NCI-H2227 (cell line): ENCODE results near the gene PLK3.
"Not testable (repeated sequence)": the region's sequence is repeated elsewhere in the genome, so short reads cannot be mapped to it uniquely, and the experiment has no call there.

Experiments
- DNase-seq: peaks from one replicate; lab custom pipeline; 2025; ENCODE audit not compliant: unreplicated experiment; lab: John Stamatoyannopoulos, UW

The PLK3 gene

DNA sequence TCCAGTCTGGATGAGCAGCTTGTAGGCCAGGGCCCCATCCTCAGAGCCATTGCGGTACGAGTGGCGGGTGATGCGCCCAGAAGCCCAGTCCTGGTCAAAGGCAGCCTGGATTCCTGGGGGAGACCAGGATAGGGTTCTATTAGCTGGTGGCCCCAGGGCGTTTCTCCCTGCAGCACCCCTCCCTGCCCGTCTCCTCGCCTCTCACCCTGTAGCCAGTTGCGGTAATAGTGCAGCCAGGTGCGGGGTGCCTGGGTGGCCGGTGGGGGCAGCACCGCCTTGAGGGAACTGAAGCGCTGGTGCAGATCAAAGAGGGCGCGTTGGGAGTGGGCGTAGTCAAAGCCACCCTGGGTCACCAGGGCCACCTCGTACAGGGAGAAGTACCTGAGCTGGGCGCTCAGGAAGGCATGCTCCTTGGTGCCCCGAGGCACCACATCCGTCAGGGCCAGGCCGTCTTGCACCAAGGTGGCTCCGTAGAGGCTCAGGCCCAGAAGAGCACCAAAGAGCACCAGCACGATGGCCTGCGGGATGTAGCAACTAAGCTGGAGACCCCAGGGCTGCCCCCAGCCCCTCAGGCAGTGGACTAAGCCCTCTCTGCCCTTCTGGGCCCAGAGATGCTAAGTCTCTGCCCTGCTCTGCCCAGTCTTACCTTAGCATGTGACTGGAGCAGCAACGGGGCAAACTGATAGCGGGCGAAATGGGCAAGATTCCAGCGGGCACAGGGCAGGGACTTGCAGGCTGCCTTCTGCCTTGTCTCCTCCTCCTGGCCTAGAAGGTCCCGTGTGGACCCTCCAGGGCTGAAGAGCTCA lies 27.2 kb downstream of the PLK3 start:
- no peak for DNase-seq

DNA sequence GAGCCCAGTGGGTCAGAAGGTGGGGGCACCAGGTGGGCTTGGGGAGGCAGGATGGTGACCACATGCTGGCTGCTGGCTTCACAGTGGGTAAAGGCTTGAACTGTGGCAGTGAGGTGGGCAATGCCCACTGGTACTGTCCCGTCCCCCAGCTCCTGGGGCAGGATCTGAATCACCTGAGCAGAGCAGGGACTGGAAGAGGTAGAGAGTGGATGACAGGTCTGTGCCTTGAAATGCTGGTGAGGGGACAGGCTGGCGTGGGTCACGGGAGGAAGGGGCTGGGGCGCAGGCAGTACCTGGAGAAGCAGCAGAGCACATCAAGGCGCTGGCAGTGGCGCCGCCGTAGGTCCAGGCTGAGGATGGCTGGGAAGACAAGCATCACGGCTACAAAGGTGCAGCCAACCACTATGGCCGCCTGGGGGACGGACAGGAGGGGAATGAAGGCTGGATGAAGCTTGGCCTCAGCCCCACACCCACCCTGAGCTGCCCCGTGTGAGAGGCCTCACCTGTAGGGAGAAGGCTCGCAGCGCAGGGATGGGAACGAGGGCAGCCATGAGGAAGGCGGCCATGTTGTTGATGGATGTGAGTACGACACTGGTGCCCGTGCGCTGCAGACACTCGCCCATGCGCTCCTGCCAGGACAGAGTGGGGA lies 27.9 kb downstream of the PLK3 start:
- no peak for DNase-seq

DNA sequence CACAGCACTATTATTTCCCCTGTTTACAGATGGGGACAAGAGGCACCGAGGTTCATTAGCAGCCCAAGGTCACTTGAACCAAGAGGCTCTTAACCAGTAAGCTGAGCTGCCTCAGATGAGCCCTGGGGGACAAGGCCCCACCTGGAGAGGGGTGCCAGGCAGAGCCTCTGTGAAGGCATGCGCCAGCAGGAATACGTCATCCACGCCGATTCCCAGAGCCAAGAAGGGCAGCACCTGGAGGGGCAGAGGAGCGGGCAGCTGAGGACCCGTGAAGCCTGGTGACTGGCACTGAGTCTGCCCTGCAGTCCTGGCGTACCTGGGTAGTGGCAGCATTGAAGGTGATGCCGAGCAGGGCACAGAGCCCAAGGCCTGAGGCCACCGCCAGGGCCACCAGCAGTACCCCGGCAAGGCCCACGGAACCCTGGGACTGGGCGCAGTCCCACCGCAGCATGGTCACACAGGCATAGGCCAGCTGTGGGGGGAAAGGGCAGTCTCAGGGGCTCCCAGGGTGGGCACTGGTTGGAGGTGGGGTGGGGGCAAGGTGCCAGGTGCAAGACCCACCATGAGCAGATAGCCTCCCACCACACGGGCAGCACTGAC lies 28.8 kb downstream of the PLK3 start:
- no peak for DNase-seq

DNA sequence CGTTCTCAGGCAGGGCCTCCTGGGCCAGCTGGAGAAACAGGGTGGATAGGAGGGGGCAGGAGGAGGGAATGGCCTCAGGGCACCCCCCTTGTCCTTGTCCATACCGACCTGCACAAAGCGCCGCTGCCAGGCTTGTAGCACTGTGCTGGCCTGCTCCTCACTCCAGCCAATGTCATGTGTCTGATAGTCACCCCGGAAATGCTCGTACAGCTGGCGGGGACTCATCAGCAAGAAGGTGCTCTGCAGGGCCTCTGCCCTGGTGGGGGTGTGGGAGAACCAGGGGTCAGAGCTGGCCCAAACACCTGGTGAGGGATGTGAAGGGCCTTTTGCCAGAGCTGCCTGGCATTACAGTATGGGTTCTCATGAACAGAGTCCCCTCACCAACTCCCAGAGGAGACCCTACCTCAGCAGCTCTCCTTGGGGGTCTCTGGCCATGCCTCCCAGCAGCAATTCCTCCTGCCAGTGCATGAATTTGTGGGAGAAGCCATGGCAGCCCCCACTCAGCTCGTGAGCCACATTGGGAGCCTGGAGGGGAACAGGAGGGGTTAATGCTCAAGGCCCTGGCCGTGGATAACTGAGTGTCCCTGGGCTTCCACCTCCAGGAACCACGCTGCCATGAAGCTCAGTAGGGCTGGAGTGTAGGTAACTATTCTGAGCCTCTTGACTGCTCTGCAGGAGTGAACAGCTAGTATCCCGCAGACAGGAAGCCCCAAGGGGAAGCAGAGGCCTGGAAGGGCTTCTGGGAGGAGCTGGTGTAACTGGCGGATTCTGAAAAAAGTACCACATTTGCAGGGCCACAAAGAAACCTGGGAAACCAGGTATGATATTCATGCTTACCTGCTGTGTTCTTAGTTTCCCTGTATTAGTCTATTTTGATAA lies 29.6 kb downstream of the PLK3 start:
- no peak for DNase-seq

DNA sequence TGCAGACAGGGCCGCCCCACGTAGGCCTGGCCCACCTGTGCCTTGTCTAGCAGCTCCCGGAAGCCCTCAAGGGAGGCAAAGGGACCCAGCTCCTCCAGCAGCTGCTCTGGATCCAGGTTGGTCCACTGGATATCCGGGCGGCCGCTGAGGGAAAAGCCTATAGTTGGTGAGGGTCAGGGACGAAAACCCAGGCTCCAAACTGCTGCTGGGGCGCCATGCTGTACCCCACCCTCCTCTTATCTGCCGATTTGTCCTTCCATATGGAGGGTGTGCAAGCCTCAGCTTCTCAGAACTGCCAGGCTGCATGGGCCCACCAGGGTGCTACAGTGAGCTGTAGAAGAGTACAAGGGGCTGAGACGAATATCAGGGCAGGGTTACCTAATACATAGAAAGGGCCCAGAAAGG lies 30.7 kb downstream of the PLK3 start:
- DNase-seq: no peak

DNA sequence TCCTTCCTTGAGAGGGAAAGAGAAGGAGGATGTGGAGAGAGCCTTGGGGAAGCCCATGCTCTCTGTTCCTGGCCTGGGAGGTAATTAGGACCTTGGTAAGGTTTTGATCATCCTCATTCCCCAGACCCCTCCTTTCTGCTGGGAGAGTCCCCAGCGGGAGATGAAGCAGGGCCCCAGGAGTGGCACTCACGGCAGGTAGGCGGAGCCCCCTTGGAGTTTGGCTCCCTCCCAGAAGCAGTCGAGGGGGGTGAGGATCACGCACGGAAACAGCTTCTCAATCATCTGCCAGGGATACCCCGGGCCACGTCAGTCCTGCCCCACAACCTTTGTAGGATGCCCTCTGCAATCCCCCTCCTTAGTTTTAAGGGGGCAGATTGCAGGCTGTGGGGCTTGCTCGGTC lies 31.3 kb downstream of the PLK3 start:
- DNase-seq: peak; percentile 32

DNA sequence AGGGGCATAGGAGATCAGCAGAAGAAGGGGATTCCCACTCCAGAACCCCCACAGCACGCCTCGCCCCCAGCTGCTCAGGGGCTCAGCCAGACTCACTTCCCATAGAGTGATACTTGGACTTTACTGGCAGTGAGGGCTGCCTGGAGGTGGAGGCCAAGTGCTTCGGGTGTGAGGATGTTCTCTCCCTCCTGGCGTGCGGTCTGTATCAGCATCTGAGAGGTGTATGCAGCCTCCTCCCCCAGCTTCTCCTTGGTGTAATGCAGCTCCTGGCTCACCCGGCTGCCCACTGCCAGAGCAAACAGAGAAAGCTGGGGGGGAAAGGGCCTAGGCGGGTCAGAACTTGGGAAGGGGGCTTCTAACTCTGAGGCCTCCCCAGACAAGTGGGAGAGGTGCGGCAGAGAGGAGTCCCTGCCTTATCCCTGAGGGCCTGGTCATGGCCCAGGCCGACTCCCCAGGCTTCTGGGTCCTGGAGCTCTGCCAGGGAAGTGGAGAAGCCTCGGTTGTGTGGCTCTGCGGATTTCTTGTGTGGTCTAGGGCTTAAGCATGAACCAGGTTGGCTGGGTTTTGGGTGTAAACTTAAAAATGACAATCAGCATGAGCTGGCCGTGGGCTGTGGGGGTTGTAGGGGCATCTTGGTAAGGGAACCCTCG lies 32.0 kb downstream of the PLK3 start:
- DNase-seq: no peak

DNA sequence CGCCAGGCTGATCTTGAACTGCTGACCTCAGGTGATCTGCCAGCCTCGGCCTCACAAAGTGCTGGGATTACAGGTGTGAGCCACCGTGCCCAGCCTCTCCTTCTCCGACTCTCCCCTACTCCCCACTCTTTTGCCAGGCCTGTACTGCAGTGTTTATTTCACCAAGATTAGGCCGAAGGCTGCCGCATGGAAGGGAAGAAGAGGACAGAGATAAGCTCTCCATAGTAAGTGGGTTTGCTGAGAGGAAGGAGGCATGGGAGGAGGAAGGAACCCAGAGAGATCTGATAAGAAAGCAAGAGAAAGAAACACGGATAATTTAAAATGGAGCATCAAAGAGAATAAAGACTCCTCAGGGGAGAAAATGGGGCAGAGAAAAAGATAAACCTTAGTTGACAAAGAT lies 34.2 kb downstream of the PLK3 start:
- no peak for DNase-seq

DNA sequence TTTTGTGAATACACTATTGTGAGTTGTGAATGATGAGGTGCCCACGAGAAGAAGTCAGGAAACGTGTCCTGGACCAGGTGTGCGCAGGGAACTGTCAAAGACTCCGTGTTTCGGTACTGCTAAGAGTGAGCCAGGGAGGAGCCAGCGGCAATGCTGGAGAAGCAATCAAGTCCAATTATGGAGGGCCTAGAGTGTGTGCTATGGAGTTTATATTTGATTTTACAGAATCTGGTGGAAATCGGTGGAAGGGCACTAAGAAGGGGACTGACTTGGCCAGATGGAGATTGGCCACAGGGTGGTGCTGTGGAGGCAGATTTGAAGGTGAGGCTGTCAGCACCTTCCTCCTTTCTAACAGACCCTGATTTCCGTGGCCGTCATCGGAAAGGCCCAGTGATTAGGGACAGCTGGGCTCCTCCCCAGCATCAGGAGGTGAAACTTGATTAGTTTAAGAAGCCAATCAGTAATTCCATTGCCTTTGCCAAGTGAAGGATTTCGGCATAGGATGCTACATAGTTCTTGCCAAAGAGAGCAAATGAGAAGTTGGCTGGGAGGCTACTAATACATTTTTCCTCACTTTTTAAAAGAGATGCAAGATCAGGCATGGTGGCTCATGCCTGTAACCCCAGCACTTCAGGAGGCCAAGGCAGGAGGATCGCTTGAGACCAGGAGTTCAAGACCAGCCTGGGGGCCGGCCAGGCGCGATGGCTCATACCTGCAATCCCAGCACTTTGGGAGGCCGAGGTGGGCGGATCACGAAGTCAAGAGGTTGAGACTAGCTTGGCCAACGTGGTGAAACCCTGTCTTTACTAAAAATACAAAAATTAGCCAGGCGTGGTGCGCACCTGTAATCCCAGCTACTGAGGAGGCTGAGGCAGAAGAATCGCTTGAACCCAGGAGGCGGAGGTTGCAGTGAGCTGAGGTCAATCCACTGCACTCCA lies 35.8 kb downstream of the PLK3 start:
- peak; percentile 82 for DNase-seq

DNA sequence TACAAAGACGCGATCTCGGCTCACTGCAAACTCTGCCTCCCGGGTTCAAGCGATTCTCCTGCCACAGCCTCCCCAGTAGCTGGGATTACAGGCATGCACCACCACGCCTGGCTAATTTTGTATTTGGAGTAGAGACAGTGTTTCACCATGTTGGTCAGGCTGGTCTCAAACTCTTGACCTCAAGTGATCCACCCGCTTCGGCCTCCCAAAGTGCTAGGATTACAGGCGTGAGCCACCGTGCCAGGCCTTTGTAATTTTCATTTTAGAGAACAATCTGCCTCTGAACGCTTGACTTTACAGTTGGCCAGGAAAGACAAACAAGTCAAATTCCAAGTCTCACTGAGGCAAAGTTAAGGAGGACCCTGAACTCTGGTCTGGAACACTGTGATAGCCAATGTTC lies 38.1 kb downstream of the PLK3 start:
- not testable (repeated sequence) for DNase-seq

DNA sequence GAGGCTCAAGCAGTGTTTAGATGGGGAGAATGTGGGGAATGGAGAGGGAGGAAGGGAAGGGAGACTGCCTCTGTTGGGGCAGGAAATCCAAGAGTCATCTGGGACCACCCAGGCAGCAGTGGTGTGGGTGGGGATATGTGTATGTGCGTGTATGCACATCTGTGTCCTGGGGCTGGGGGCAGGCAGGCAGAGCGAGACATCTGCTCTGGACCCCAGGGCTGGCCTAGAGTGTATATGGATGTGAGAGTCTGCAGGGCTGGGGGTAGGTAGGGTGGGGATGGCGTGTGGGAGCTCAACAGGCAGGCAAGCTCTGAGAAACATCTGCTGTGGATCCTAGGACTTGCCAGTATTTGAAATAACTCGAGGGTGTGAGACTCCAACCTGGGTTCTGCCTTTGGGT lies 39.4 kb downstream of the PLK3 start:
- DNase-seq: no peak

DNA sequence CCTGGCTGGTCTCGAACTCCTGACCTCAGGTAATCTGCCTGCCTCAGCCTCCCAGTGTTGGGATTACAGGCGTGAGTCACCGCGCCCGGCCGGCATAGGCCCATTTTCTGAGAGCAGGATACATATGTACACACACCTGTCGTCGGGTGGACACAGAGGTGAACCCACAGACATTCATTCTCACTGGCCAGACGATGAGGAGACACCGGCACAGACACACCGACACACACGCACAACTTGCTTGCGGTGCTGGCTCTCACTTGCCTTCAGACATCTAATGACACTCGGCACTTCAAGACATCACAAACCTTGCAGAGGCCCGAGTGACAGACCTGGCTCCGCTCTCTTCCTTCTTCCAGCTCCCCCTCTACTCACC lies 42.3 kb downstream of the PLK3 start:
- DNase-seq: peak; percentile 53

DNA sequence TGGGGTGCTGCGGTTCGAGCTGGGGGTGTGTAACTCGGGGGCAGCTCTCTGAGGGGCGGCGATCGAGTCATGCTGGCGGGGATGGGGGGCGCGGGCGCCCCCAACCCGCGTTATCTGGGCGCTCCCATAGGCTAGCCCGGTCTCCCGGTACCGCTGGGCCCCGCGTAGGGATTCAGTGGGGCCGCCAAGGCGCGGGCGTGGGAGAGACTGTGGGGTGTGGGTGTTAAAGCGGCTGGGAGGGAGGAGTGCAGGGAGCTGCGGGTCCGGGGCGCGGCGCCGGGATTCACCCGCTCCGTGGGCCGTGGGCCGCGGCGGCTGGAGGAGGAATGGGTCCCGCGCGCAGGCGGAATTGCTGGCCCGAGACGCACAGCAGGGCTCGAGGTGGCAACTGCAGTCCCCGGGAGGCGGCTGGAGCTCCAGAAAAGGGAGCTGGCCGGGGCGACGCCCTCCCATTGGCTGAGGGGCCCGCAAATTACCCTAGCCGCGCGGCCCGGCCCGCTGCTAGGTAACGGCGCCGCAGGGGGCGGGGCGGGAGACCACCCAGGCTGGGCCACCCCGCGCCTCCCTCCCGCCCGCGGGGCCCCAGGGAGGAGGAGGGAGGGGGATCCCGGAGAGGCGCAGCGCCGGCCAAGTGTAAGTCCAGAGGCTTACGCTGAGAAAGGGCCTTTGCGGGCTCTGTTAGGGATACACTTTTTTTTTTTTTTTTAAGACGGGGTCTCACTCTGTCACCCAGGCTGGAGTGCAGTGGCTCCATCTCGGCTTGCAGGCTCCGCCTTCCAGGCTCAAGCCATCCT lies 42.9 kb downstream of the PLK3 start, which contains the start of gene PTCH2:
TSS of gene PTCH2 (minus strand) at position 392 of the 794 bp plus-strand sequence. CDS start at position 71, 321 bp downstream.
- DNase-seq: peak; percentile 92

DNA sequence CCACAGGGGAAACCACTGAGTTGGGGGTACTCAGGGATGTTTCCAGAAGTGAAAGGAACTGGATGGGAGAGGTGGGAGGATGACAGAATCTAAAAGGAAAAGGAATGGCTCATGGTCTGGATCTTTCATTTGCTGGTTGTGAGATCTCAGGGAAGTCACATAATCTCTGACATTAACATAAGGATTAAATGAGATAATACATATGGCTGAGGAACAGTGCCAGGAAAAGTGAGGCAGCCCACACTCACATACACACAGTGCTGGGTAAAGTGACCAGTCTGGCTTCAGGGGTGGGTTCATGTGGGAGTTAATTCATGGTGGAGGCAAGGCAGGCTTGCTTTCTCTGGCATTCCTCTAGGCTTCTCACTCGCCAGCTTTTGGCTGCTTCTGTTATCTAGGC lies 46.8 kb downstream of the PLK3 start:
- no peak for DNase-seq

DNA sequence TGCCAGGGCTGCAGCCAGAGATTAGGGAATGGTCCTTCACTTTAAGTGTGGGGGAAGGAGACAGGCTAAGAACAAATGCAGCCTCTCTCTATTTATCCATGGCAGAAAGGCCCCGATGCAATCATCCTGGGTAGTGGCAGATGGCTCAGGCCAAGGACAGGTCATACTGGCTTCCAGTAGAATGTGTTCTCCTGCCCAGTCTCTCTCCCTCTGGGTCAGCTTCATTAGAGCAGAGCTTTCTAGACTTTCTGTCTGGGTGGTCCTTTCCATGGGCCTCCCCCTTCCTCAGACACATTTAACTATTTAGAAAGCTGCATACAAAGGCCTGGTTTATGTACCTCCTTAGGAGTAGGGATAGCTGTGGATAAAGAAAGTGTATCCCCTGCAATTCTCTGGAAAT lies 47.7 kb downstream of the PLK3 start:
- no peak for DNase-seq

DNA sequence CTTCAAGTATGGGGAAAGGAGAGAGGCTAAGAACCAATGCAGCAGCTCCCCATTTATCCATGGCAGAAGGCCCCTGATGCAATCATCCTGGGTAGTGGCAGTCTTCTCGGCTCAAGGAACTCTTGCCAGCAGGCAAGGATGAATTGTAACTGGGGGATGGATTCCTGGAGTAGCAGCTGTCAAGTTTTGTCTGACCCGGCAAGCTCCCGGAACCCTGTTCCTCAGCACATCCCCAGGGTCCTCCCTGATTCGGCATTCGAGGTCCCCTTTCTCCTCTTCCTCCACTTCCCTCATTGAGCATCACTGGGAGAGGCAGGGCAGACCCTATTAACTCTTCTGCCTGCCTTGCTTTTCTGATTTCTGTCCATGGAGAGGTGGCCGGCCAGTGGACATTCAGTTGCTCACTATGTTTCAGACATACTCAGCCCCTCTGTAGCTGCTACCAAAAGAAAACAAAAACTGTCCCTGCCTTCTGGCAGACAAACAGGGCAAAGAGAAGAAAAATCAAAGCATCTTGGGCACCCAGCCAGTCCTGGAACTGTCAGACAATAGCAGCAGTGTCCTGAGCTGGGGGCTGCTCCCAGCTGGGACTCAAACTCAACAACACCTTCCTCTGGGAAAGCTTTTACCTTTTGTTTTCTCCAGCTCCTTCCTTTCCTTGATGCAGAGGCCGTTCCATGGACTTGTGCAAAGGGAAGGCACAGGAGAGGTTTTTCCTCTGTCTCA lies 48.4 kb downstream of the PLK3 start:
- no peak for DNase-seq

DNA sequence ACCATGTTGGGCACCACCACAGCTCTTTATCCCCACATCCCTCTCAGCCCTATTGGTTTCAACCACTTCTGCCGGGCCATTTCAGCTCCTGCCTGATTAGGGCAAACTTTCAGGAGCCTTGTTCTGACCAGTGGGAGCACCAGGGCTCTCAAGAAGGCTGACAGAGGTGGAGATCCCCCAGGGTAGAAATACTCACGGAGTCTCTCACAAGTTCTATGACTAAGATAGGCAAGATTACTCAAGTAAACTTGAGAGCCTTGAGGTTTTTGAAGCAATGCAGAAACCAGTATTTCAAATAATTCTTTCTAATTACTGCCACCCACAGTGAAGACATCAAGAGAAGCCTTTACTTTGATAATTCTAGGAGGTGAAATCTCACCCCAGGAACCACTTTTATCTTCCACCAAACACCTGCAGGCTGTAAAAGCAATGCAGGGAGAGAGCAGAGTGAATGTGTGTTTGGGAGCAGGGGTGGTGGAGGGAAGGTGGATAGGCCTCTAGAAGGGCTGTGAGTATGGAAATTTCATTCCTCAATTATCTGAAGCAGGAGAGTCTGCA lies 49.5 kb downstream of the PLK3 start:
- peak; percentile 14 for DNase-seq

DNA sequence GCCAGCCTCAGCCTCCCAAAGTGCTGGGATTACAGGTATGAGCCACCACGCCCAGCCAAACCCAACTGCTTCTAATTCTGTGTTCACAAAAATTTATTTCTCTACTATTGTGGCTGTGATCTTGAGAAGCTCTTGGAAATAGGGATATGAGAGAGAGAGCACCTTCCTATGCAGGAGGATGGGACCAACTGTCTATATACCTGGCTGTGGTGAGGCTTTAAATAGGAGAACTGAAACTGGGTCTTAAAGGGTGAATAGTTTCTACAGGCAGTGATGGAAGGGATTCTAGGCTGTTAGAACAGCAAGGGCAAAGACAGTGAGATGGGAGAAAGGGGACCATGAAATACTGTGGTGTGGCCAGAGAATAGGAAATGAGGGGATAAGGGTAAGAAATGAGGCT lies 51.1 kb downstream of the PLK3 start:
- no peak for DNase-seq
